ENCODE results near the gene ILDR2.

The ILDR2 gene, protein sequence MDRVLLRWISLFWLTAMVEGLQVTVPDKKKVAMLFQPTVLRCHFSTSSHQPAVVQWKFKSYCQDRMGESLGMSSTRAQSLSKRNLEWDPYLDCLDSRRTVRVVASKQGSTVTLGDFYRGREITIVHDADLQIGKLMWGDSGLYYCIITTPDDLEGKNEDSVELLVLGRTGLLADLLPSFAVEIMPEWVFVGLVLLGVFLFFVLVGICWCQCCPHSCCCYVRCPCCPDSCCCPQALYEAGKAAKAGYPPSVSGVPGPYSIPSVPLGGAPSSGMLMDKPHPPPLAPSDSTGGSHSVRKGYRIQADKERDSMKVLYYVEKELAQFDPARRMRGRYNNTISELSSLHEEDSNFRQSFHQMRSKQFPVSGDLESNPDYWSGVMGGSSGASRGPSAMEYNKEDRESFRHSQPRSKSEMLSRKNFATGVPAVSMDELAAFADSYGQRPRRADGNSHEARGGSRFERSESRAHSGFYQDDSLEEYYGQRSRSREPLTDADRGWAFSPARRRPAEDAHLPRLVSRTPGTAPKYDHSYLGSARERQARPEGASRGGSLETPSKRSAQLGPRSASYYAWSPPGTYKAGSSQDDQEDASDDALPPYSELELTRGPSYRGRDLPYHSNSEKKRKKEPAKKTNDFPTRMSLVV

DNA sequence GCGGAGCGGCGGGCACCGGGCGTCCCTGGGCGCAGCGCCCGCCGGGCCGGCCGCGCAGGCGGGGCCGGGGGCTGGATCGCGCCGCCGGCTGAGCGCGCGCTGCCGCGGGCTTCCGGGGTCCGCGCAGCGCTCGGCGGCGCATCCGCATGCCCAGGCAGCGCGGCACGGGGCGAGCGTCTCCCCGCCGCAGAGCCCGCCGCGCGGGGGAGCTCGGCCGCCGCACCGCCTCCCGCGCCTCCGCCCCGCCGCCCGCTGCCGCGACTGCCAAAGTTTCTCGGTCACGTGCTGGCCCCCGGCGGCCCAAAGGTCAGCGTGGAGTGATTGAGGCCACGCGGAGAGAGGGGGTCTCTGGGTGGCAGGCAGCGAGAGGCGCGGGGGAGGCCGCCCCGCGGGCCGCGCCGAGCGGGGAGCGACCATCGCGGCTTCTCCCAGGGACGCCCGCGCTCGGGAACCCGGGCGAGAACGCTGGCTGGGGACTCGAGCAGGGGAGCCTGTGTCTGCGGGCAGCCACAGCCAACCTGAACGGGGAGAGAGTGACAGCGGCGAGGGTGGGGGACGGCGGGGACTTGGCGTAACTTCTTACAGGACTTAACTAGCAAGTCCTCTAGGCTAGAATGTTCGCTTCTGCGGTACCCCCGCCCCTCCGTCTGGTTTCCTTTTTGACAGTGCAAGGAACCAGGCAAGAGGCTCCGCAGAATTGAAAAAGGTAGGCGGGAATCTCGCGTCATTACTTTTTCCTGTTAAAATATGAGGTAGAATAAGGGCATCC is at the start of gene ILDR2:
Gene ILDR2, minus strand, starts transcription at position 180 of the 769 bp plus-strand sequence. CDS start 272 bp downstream, outside the sequence.
- no peaks in the 10 kb centered on the region for H3K9me3 ChIP-seq (ENCODE audit: control insufficient read depth, insufficient read depth, low read depth, low read length)
- peak within 1 kb of the TSS; percentile 63 for H3K9ac ChIP-seq (ENCODE audit: low read length)
- no peaks in the 10 kb centered on the region for H3K36me3 ChIP-seq (ENCODE audit: control insufficient read depth, insufficient read depth, low read length)
- H3K27me3 ChIP-seq (ENCODE audit: control insufficient read depth, insufficient read depth, low read length): peaks cover 88% of the 10 kb centered on the region
- H3K27ac ChIP-seq (ENCODE audit: low read depth, low read length): no peak within 1 kb of the TSS
- peak within 1 kb of the TSS; percentile 76 for H3K4me3 ChIP-seq (ENCODE audit: low read depth, low read length)
- peaks cover 4% of the 10 kb centered on the region; the same call in 1 of the 2 replicates for H3K4me1 ChIP-seq (ENCODE audit: control insufficient read depth, insufficient read depth, low read length)

DNA sequence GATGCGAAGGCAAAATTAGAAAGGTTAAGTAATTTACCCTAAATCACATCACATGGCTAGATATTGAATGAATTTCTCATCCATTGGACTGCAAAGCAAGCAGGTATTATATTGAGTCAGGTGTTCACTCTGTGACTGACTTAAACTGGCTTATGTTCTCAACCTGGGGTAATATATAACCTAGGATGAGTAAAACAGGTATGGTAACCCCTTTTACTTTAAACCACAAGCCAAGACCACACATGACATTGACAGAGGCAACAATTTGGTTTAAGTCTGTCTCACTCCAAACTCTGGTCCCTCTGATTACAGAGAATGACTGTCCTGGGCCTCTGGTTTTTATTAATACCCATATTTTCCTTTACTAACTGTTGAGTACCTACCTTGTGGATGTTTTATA is 47.0 kb upstream of the ILDR2 start:
- no peak overlapping the region for H3K27ac ChIP-seq (ENCODE audit: low read depth, low read length)
- H3K9me3 ChIP-seq (ENCODE audit: control insufficient read depth, insufficient read depth, low read depth, low read length): no peaks in the 10 kb centered on the region
- H3K36me3 ChIP-seq (ENCODE audit: control insufficient read depth, insufficient read depth, low read length): no peaks in the 10 kb centered on the region
- H3K9ac ChIP-seq (ENCODE audit: low read length): no peak overlapping the region
- no peaks in the 10 kb centered on the region for H3K27me3 ChIP-seq (ENCODE audit: control insufficient read depth, insufficient read depth, low read length)
- H3K4me1 ChIP-seq (ENCODE audit: control insufficient read depth, insufficient read depth, low read length): no peaks in the 10 kb centered on the region
- H3K4me3 ChIP-seq (ENCODE audit: low read depth, low read length): no peak overlapping the region

DNA sequence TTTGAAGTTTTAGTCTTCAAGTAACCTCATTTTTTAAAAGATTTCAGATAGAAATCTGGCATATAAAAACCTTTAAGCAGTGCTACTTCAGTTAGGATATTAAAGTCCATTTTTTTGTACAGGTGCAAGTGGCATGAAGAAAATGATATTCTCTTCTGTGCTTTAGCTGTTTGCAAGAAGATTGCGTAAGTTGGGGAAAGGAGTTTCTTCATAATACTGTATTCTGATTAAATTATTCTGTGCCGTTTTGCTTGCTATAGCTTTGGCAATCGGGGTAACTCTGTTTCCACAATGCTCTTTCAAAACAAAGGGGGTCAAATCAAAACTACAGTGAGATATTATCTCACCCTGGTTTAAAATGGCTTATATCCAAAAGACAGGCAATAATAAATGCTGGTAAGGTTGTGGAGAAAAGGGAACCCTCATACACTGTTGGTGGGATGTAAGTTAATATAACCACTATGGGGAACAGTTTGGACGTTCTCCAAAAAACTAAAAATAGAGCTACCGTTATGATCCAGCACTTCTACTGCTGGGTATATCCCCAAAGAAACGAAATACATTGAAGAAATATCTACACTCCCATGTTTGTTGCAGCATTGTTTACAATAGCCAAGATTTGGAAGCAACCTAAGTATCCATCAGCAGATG is 40.9 kb upstream of the ILDR2 start:
- no peaks in the 10 kb centered on the region for H3K4me1 ChIP-seq (ENCODE audit: control insufficient read depth, insufficient read depth, low read length)
- no peaks in the 10 kb centered on the region for H3K36me3 ChIP-seq (ENCODE audit: control insufficient read depth, insufficient read depth, low read length)
- no peak overlapping the region for H3K27ac ChIP-seq (ENCODE audit: low read depth, low read length)
- H3K9me3 ChIP-seq (ENCODE audit: control insufficient read depth, insufficient read depth, low read depth, low read length): no peaks in the 10 kb centered on the region
- H3K27me3 ChIP-seq (ENCODE audit: control insufficient read depth, insufficient read depth, low read length): no peaks in the 10 kb centered on the region
- H3K4me3 ChIP-seq (ENCODE audit: low read depth, low read length): no peak overlapping the region
- H3K9ac ChIP-seq (ENCODE audit: low read length): no peak overlapping the region

DNA sequence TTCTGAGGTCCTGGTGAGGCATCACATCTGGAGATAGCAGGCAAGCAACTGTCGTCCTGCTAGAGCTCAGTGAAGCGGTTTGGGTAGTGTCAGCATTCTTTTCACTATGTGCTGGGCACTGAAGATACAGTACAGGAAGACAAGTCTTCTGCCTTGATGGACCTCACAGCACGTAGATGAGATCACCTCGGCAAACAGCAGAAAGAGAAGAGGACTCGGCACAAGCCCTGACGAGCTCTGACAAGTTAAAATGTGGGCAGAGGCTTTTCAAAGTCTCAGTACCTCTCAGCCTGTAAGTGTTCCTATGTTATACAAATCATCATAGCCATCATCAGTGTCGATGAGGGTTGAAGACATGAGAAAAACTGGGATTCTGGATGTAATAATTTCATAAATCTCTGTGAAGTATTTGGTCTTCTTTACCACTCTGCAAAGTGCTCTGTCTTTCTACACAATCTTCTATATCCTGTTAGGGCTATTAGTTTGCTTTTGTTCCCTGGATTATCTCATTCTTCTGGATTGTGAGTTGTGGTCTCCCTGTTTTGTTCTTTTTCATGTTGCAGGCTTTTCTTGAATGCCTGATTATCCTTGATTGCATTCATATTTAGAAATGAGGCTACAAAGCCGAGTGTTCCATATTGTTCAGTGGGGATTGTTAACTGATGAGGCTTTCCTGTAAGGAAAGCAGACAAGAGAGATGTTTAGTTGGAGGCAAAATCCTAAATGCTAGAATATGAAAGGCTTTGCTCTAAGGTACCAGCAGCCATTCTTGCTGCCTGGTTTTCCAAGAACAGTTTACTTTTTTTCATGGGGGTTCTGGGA is 38.0 kb upstream of the ILDR2 start:
- no peaks in the 10 kb centered on the region for H3K27me3 ChIP-seq (ENCODE audit: control insufficient read depth, insufficient read depth, low read length)
- H3K36me3 ChIP-seq (ENCODE audit: control insufficient read depth, insufficient read depth, low read length): no peaks in the 10 kb centered on the region
- no peaks in the 10 kb centered on the region for H3K4me1 ChIP-seq (ENCODE audit: control insufficient read depth, insufficient read depth, low read length)
- no peak overlapping the region for H3K4me3 ChIP-seq (ENCODE audit: low read depth, low read length)
- no peak overlapping the region for H3K27ac ChIP-seq (ENCODE audit: low read depth, low read length)
- H3K9me3 ChIP-seq (ENCODE audit: control insufficient read depth, insufficient read depth, low read depth, low read length): no peaks in the 10 kb centered on the region
- H3K9ac ChIP-seq (ENCODE audit: low read length): no peak overlapping the region

DNA sequence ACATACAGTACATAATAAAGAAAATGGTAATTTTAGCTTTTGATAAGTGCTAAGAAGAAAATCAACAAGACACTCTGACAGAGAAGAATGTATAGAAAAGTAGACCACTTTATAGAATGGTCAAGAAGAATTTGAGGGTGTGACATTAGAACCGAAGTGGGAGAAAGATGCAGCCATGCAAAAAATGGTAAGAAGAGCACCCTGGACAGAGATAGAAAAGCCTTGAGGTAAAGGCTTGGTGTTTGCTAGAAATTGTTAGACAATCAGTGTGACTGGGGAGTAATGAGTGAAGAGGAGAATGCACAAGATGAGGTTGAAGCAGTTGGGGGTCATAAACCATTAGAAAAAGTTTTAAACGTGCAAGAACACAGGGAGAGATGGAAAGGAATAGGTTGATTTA is 37.2 kb upstream of the ILDR2 start:
- Histone ChIP-seq H3K27me3 (ENCODE audit: control insufficient read depth, insufficient read depth, low read length) (no peaks in the 10 kb centered on the region), H3K4me3 (ENCODE audit: low read depth, low read length) (no peak overlapping the region), H3K9me3 (ENCODE audit: control insufficient read depth, insufficient read depth, low read depth, low read length) (no peaks in the 10 kb centered on the region), H3K36me3 (ENCODE audit: control insufficient read depth, insufficient read depth, low read length) (no peaks in the 10 kb centered on the region), H3K27ac (ENCODE audit: low read depth, low read length) (no peak overlapping the region), H3K4me1 (ENCODE audit: control insufficient read depth, insufficient read depth, low read length) (no peaks in the 10 kb centered on the region), H3K9ac (ENCODE audit: low read length) (no peak overlapping the region)

DNA sequence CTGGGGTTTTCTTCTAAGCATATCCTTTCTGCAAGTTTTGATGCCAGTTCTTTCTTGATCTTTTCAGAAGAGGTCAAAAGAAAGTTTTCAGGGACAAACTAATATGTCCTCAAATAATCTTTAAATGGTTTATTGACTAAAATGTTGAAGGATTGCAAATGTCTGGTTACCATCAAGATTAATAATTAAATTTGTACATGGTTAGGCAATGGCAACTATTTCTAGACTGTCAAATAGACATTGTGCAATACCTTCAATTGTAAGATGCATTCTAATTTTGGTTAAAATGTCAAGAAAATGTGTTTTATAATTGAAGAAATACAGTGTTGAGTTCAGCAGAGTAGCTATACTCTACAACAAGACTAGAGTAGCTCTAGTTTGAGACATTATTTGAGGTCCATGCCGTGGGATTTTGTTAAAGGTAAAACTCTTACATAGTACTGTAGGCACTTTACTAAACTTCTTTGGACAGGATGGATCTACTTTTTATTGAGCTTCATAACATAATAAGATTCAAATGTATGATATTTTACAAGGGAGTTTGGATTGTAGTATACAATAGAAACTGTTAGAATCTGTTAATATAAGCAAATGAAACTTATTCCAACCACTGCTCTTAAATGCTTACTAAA is 36.3 kb upstream of the ILDR2 start:
- H3K9me3 ChIP-seq (ENCODE audit: control insufficient read depth, insufficient read depth, low read depth, low read length): no peaks in the 10 kb centered on the region
- H3K4me3 ChIP-seq (ENCODE audit: low read depth, low read length): no peak overlapping the region
- H3K36me3 ChIP-seq (ENCODE audit: control insufficient read depth, insufficient read depth, low read length): no peaks in the 10 kb centered on the region
- H3K9ac ChIP-seq (ENCODE audit: low read length): no peak overlapping the region
- H3K4me1 ChIP-seq (ENCODE audit: control insufficient read depth, insufficient read depth, low read length): no peaks in the 10 kb centered on the region
- no peaks in the 10 kb centered on the region for H3K27me3 ChIP-seq (ENCODE audit: control insufficient read depth, insufficient read depth, low read length)
- no peak overlapping the region for H3K27ac ChIP-seq (ENCODE audit: low read depth, low read length)

DNA sequence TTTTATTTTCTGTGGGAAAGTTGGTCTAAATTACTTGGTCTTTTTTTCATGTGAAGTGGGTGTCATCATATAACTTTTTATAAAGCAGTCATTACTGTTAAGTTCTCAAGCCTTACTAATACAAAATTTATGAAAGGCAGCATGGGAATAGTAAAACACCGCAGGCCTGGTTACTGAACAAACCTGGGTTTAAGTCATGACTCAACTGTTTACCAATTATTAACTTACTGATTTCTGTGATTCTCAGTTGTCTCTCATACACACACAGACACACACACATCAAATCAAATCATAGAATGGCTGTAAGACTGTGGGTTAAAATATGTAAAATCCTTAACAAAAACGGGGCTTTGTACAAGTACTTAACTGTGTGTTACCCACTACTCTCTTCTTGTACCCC is 28.4 kb upstream of the ILDR2 start:
- Histone ChIP-seq H3K4me3 (ENCODE audit: low read depth, low read length) (no peak overlapping the region), H3K9me3 (ENCODE audit: control insufficient read depth, insufficient read depth, low read depth, low read length) (no peaks in the 10 kb centered on the region; the same call in 1 of the 2 replicates), H3K9ac (ENCODE audit: low read length) (no peak overlapping the region), H3K27ac (ENCODE audit: low read depth, low read length) (no peak overlapping the region), H3K27me3 (ENCODE audit: control insufficient read depth, insufficient read depth, low read length) (no peaks in the 10 kb centered on the region), H3K4me1 (ENCODE audit: control insufficient read depth, insufficient read depth, low read length) (no peaks in the 10 kb centered on the region), H3K36me3 (ENCODE audit: control insufficient read depth, insufficient read depth, low read length) (no peaks in the 10 kb centered on the region)

DNA sequence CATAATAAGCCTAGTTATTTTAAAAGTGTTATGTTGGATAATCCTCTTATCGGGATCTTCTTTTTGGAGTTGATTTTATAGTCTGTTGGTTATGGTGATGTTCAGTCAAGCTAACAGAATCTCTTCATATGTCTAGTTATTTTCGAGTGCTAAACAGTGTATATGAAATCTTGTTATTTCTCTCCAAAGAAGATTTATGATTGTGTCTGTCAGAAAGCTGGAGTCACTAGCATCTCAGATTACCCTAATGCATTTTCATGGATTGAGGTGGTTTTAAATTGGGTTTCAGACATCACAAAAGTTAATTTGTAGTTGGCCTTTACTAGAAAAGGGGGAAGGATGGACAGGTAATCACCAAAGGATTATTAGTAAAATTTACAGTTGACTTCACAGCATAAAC is 27.0 kb upstream of the ILDR2 start:
- no peaks in the 10 kb centered on the region; the same call in 1 of the 2 replicates for H3K9me3 ChIP-seq (ENCODE audit: control insufficient read depth, insufficient read depth, low read depth, low read length)
- H3K4me1 ChIP-seq (ENCODE audit: control insufficient read depth, insufficient read depth, low read length): no peaks in the 10 kb centered on the region
- H3K4me3 ChIP-seq (ENCODE audit: low read depth, low read length): no peak overlapping the region
- no peak overlapping the region for H3K27ac ChIP-seq (ENCODE audit: low read depth, low read length)
- H3K36me3 ChIP-seq (ENCODE audit: control insufficient read depth, insufficient read depth, low read length): no peaks in the 10 kb centered on the region
- H3K9ac ChIP-seq (ENCODE audit: low read length): no peak overlapping the region
- H3K27me3 ChIP-seq (ENCODE audit: control insufficient read depth, insufficient read depth, low read length): no peaks in the 10 kb centered on the region

DNA sequence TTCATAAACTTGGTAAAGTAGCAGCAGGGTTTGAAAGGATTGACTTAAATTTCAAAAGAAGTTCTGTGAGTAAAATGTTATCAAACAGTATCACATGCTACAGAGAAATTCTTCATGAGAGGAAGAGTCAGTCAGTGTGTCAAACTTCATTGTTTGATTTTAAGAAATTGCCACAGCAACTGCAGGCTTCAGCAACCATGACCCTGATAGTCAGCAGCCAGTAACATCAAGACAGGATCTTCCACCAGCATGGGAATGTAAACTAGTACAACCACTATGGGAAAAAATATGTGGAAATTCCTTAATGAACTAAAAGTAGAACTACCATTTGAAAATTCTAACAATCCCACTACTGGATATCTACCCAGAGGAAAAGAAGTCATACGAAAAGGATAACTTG is 25.2 kb upstream of the ILDR2 start:
- no peak overlapping the region for H3K4me3 ChIP-seq (ENCODE audit: low read depth, low read length)
- no peak overlapping the region for H3K27ac ChIP-seq (ENCODE audit: low read depth, low read length)
- no peaks in the 10 kb centered on the region; the same call in 1 of the 2 replicates for H3K9me3 ChIP-seq (ENCODE audit: control insufficient read depth, insufficient read depth, low read depth, low read length)
- H3K27me3 ChIP-seq (ENCODE audit: control insufficient read depth, insufficient read depth, low read length): no peaks in the 10 kb centered on the region
- no peaks in the 10 kb centered on the region for H3K4me1 ChIP-seq (ENCODE audit: control insufficient read depth, insufficient read depth, low read length)
- no peaks in the 10 kb centered on the region for H3K36me3 ChIP-seq (ENCODE audit: control insufficient read depth, insufficient read depth, low read length)
- H3K9ac ChIP-seq (ENCODE audit: low read length): no peak overlapping the region

All from HUES6 (cell line).